ENCODE results near the gene DIAPH2. TPM values are rescaled to one million over a fixed set of nuclear protein-coding genes. Genes with fewer than 3 reads are reported as not detected.

Gene DIAPH2
- polyA plus RNA-seq, 10 donors, result 8.5 to 11.5 (median 10.1) TPM

DNA sequence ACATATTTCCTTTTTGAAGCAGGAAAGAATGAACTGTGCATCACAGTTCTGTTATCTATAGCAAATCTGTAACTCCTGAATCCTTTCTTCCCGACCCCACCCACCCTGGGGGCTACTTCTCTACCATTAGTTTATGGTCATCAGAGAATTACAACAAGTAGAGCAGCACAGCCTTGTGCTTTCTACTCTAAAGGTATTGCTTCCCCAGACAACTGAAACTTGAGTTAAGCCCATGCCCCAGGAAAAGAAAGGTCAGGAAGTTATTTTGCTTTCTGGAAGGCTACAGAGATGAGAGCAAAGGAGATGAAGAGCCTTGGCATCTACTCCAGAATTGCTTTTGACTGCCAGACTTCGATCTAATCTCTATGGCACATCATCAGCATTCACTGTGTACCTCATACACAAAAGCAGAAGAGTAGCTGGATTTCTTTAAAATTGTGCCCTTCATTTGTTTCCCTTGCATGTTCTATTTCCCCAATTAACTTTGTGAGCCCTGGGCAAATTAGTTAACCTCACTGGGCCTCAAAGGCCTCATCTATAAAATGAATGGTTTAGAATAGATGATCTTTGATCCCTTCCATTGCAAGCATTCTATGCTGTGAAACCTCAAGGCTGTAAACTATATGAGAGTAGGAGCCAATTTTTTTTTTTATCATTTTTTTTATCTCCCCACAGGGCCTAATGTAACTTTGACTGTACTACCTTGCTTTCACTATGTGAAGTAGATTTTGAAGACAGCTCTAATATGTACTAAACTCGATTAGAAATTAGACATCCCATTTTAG is 794.7 kb downstream of the DIAPH2 start:
- no peak for DNase-seq

DNA sequence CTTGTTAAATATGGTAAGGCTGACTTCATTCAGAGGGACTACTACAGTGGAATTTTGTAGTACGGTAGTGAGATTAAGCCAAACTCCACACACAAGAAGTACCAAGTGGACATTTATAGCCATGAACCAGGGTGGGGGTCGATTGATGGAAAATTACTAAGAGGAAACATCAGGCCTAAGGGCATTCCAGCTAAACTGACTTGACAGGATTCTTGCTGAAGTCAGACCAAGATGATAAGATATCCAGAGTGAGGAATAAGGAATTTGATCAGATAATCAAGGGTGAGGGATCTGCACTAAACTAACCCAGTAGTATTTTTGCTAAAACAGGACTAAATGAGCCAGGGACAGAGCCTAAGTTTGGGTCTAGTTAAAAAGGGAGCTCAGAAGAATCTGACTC is 796.6 kb downstream of the DIAPH2 start:
- no peak for DNase-seq

DNA sequence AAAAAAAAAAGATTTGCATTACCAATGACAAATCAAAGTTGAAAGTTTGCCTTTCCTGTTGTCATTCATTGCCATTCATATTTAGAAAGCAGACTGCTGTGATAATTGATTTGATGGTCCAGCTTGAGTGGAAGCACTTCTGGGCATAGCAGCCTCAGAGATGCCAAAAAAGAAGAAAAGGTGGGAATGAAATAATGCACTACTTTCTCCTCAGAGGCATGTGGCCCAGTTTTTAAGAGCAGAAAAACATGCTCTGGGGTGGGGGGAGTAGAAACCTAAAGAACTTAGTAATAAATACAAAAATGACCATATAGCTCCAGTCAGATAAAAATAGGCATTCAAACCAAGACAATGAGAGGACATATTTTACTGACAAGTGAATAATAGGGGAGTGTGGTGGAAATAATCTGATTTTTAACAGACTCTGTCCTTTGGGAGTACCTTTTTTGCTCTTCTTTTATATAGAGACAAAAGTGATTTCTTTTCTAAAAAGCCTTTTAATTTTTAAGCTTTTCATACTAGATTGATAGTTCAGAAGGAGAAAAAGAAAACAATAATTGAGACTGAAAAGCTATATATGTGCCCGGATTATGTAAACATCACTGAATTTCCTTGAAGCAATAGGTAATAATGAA is 798.1 kb downstream of the DIAPH2 start:
- DNase-seq, result no peak

DNA sequence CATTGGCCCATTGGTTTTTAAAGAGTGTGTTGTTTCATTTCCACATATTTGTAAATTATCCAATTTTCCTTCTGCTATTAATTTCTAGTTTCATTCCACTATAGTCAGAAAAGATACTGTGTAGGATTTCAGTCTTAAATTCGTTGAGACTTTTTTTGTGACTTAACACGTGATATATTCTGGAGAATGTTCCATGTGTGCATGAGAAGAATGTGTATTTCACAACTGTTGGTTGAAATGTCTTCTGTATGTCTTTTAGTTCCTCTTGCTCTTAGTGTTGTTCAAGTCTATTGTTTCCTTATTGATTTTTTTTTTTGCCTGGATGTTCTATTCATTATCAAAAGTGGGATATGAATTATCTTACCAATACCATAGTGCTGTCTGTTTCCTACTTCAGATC is 806.0 kb downstream of the DIAPH2 start:
- no peak for DNase-seq

DNA sequence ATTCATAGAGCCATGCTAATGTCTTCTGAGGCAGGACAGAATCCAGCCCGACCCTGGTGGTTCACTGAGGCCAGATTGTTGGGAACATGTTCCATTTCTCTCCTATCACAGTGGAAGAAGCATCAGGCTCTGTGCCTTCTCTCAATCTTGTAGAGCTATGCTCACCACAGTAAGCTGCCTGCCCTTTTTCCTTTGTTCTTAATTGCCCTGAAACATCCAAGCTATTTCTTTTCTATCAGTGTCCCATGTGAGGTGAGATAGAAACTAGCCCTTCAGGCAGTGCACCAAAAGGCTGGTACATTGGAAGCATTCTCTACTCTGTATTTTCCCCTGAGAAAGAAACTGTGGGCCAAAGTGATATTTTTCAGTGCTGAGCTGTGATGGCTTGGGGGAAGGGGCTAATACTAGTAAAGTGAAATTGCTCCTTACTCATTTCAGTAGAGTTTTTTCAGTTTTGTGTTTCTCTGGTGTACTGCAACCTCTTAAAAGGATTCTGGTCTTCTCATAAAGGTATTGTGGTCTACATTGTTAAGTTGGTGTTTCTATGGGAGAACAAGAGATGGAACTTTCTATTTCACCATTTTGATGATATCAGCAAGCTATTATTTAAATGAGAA is 810.2 kb downstream of the DIAPH2 start:
- DNase-seq, result no peak

DNA sequence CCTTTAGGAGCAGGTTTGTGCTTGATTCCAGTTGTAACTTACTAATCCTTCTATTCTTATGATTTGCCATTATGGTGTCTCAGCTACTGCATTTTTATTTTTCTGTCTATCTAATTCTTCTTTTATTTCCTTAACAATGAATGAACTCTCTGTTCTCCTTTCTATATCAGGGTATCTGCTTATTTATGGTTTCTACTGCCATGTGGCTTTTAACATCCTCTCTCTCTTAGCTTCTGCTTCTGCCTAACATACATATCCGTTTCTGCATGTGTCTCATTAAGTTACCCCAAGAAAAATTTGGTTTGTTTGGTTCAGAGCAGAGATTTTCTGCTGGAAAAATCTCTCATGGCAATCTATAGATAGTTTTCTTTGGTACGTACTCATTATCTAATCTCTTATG is 813.5 kb downstream of the DIAPH2 start:
- no peak for DNase-seq

DNA sequence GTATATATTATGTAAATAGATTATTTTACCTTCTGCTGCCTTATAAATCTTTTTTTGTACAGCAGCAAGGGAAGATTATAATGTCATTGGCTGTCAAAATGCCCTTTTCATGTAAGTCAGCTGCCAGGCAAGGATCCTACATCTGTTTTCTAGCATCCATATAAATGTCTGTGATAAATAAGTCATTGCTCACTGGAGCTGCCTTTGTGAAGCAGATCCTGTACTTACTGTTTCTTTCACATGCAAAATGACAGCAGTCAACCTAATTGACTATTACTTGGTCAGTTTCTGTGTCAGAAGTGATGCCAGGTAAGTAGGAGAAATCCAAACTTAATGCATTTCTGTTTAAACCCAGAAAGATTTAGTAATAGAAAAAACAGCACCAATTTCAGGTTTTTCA is 819.8 kb downstream of the DIAPH2 start:
- no peak for DNase-seq

DNA sequence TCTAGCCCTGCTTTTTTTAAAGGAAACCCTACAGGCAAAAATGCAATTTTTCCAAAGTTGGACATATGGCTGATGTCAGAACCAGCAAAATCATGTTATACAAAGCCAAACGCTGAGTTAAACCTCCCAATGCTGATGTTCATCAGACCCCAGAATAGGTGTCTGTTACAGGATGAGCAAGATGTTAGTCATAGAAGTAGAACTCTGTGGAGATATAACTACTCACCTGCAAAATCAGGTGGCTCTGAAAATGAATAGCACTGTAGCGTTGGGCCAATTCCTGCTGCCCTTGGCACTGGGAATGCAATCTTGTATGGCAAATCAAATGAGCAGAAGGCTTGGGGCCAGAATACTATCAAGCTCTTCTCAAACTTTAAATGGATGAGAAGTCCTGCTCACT is 833.1 kb downstream of the DIAPH2 start:
- DNase-seq, result no peak

DNA sequence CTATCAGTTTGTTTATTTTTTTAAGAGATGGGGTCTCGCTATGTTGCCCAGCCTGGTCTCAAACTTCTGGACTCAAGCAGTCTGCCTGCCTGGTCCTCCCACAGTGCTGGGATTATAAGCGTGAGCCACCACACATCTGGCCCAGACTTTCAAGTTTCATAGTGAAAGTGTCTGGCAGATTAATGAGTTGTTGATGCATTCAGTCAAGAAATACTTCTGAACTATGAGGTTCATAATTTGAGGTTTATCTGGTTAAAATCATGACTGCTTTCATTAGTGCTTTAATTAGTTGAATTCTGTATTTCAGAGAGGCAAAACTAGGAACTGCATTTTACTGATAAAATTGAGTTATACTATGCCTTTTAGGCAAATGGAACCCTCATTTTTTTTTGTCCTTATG is 837.7 kb downstream of the DIAPH2 start:
- no peak for DNase-seq

DNA sequence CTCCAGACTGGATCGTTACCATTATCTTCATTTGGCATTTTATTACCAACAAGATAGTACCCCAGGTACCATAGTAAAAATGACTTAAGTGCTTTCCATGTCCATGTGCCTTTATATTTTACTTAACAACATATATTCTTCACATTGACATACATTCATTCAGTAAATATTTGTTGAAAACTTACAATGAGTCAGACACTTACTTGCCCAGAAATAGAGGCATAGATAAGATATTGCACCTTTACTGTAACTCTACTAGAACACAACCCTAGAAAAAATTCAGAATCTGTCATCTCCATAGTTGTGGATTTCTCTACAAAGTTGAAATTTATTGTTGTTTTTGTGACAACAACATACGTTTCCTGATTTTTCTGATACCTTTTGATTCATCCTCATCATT is 839.7 kb downstream of the DIAPH2 start:
- DNase-seq, result no peak

DNA sequence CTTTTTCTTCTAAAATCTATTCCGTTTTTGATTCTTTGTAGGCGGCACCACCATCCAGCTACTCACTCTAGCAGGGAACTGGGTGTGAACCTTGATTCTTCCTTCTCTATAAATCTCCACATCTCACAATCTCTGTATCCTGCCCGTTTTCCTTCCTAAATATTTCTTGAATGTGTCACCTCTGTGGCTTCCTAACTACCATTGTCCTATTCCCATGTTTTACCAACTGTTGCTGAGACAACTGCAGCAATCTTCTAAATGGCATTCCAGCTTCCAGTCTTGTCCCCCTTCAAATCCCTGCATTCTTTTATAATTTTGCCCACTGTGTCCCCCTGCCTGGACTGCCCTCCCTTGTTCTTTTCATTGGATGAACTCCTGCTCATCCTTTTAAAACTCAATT is 840.4 kb downstream of the DIAPH2 start:
- DNase-seq, result no peak

DNA sequence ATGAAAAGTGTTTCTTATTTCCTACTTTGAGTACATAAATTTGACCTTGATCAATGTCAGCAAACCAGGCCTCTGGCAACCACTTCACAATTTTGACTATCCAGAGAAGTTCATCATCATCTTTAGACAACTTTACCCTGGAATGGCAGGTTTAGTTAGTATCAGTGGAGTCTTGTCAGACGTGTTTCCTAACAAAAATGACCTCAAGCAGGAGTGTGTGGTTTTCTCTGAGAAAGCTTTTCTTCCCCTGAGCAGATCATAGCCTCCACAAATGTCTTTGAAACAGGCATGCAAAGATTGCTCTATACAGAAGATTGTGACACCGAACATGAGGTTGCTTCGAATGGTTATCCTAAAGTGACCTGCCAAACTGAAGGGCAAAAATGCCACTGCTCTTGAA is 841.3 kb downstream of the DIAPH2 start:
- no peak for DNase-seq

DNA sequence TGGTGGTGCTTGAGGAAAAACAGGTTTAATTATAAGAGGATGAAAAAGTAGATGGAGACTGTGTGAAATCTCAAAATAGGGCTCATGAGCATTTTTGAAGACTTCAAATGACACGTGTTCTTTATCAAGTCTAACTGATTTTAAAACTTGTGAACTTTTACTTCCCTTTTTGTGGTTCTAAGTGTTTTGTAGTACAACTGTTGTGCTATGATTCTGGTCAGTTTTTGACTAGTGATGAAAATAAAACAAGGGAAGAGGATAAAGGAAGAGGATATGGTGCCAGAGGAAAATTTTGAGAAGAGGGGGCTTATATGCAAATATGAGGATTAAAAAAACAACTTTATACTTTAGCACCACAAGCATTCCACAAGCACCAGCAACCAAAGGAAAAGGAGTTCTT is 843.1 kb downstream of the DIAPH2 start:
- DNase-seq, result no peak

DNA sequence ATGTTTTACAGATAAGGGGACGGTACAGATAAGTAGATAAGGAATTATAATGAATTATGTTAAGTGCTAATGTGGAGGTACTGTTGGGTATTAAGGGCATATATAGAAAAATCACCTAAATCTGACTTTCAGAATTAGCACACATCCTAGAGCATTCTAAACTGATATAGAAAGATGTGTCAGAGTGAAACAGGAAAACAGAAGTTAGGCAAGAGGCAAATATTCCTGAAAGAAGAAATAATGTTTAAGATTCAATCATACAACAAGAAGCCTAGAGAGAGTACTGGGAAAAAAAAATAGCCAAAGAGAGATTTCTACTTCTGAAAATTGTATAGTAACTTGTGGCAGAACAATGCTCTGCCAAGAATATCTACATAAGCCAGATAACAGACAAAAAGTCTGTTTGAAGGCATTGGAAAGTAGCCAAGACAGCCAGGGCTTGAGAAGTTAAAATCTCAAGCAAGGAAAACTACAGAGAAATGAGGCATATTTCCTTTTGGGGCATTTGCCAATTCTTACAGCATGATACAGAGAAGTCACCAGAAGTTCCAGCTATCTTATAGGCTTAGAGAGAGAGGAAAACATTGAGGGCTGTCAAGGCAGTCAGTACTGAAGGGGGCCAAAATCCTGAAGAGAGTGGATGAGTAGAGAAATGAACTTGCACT is 845.0 kb downstream of the DIAPH2 start:
- DNase-seq, result no peak

DNA sequence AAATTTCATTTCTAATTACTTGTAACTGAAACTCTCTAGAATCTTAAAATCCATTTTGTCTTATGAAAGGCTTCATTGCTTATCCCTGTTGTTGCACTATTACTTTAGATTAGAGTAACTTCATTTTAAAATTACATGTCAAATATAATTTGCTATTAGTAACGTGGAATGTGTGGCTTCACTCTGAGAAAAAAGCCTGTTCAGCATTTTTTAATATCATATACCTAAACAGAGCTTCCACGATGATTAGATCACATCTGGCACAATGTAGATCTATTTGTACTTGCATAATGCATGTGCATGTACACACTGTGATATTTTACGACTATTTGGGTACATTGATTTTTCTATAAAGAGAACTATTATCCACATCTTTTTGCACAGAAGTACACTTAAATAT is 847.2 kb downstream of the DIAPH2 start:
- peak in 1 of 3 donors; percentile 4 for DNase-seq

DNA sequence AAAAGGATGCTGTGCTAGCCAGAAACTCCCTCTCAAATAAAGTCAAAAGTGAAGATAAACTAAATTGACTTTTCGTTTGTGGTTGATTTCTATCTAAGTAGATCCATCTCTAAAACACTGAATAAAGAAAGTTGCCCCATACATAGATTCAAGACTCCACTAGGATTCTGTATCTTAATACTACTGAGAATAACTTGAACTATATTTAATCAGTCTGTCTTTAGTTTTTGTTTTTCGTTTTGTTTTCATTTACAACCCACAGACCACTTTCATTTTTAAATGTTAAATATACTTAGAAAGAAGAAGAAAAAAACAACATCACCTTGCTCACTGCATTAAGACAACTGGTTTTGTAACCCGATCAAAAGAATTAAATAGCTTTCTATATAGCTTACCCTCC is 854.1 kb downstream of the DIAPH2 start:
- no peak for DNase-seq

DNA sequence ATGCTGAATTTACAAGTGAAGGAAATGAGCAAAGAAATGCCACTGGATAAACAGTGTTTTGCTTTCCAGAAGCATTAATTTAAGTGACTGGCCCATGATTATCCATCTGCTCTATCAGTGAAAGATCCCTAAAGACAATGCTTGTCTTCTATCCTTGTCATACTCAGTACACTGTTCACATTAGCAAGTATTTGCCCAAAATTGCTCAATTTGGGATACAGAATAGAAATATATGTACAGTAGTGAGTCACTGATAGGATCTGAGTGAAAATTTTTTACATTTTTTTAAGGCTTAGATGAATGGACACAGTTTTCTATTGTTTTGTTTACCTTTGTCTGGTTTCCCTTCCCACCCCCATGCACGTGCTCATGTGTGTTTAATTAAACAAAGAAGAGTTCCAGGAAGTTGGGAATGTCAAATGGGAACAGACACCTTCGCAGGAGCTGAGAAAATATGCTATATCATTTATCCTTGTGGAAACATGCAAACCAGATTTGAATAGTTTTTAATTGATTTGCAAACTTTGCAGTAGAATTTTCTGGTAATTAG is 855.4 kb downstream of the DIAPH2 start:
- DNase-seq, result no peak

DNA sequence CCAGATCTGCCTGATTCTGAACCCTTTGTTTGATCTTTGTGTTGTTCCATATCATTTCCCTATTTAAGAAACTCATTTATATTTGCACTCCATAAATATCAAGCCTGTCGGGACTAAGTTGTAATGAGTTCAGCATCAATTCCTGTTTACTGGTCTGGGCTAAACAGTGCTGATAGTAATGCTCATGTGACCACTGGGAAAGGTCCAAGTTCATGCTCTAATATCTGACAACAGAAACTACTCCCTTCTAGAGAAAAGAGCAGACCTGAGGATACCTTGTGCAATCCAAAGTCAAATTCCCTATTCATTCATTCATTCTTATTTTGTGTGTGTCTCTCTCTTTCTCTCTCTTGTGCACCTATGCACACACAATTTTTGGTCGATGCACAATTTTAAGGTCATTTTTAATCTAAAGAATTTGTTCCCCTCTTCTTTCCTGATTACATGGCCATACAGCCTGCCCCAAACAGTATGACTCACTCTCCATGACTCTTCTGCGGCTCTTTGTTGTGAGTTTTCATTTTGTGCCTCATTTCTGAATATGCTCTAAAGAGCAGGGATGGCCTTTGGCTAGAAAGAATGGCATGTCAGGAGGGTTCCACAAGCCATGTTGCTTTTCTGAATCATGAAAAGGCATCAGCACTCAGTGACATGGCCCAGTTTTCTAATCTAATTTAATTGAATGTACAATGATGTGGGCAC is 863.4 kb downstream of the DIAPH2 start:
- DNase-seq, result no peak

DNA sequence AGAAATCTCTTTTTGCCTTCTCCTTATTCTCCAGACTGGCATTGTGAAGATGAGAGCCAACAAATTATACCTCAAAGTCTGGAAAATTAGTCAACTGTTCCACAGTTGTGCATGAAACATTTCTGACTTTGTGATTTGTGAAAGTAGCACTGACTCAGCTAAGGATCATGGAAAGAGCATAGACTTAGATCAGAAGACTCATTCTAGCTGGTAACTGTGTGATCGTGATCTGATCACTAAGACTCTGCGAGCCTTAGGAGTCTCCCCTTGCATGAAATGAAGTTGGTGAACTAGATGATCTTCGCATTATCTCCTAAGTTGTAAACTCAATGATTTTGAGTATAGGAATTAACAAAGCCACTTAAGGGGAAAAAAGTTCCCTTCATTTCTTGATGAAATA is 867.2 kb downstream of the DIAPH2 start:
- no peak for DNase-seq

DNA sequence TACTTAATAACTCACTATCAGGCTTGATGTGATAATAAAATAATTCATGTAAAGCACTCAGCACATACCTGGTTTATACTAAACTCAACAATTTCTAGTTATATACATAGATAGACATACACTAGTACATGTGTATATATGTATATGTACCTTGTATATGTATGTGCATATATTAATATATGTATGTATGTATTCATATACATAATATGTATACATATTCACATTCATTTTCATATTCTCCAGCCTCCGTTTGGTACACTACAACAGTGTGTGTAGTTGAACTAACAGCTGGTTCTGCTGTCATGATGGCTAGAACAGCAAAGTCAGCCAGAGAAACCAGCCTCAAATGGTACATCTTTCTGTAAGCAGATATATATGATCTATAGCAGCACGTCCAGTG is 869.2 kb downstream of the DIAPH2 start:
- DNase-seq, result no peak

DNA sequence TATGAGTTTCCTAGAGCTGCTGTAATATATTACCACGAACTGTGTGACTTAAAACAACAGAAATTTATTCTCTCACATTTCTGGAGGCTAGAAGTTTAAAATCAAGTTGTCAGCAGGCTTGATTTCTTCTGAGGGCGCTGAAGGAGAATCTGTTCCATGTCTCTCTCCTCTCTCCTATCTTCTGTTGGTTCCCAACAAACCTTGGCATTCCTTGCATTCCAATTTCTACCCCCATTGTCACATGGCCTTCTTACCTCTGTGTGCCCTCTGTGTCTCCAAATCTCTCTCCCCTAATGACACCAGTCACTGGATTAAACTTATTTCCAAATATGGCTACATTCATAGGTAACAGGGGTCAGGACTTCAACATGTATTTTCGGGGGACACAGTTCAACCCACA is 871.7 kb downstream of the DIAPH2 start:
- no peak for DNase-seq

Measured in muscle of back (tissue), 11 donors.